ENCODE results near the gene OR52L1. TPM values are rescaled to one million over a fixed set of nuclear protein-coding genes. Genes with fewer than 3 reads are reported as not detected.

The OR52L1 gene
- total and polyA plus RNA-seq, 9 of the 15 experiments (the other 6 are each of a cell fraction or from before 2014, with no cell fraction given): not detected

- no peak for TF ChIP-seq EP300 (IDR thresholded peaks at IDR 0.05; ENCODE audit: low read length)
- TF ChIP-seq CTCF (IDR thresholded peaks at IDR 0.05 in 2 of 3, conservative IDR thresholded peaks at IDR 0.05 in 1 of 3; ENCODE audit: insufficient read depth in 2 of 3, low read depth in 1 of 3, low read length in 3 of 3): 0 out of 6 replicates have a peak, but pooled peaks of 1 of the 3 experiments have one; percentile 9
- H3K9ac ChIP-seq (ENCODE audit: insufficient read depth in 1 of 2, low read depth in 2 of 2, low read length in 2 of 2): no peak overlapping the region
- in situ Hi-C loops (cut with MboI): no loop called here
- ChIA-PET POLR2A (no interaction called here), CTCF (ENCODE audit: low intra/inter-chr PET ratio) (no interaction called here)
- no TSS peak for BruUV-seq (replicated peaks)
- no peak overlapping the region for H3K27ac ChIP-seq (ENCODE audit: extremely low read depth, low read depth, low read length)
- no peak for DNase-seq (ENCODE audit: extremely low read depth in 1 of 4, low spot score in 3 of 4)
- H4K20me1 ChIP-seq (replicated peaks; ENCODE audit: control insufficient read depth, insufficient read depth, low read length): no peaks in the 10 kb centered on the region
- no peak for FAIRE-seq
- 0% methylated on average over 1 of the region's 1 CpG for WGBS (ENCODE audit: insufficient coverage, low coverage, missing lambda C conversion rate)
- H3K79me2 ChIP-seq (ENCODE audit: control insufficient read depth, insufficient read depth, low read length): no peaks in the 10 kb centered on the region
- no peak overlapping the region for H2AFZ ChIP-seq (ENCODE audit: low read depth, low read length)
- ATAC-seq: no peak
- H3K4me1 ChIP-seq (replicated peaks in 1 of 2; ENCODE audit: control insufficient read depth in 2 of 2, insufficient read depth in 2 of 2, low read length in 2 of 2): no peaks in the 10 kb centered on the region
- H3K4me2 ChIP-seq (ENCODE audit: insufficient read depth, low read length): no peak overlapping the region
- H3K36me3 ChIP-seq (ENCODE audit: control insufficient read depth, insufficient read depth, low read length): no peaks in the 10 kb centered on the region
- intact Hi-C loops (cut with micrococcal nuclease): no loop called here
- H3K9me3 ChIP-seq (replicated peaks; ENCODE audit: control insufficient read depth, insufficient read depth, low read depth, low read length): no peaks in the 10 kb centered on the region
- peaks cover 0 to 7% of the 10 kb centered on the region in 2 experiments; a peak in 1 of 5 replicates for H3K27me3 ChIP-seq (ENCODE audit: control insufficient read depth in 2 of 2, insufficient read depth in 2 of 2, low read length in 2 of 2)
- no peak overlapping the region for H3K4me3 ChIP-seq
- H3K9me1 ChIP-seq (ENCODE audit: control insufficient read depth, insufficient read depth, low read length): no peaks in the 10 kb centered on the region
Measured at GRCh38 chr11:5983443-5983842, 3.3 kb downstream of the OR52L1 start.

GRCh38 chr11:5973530-5973929 lies 13.3 kb downstream of the OR52L1 start:
- H3K4me1 ChIP-seq (replicated peaks in 1 of 2; ENCODE audit: control insufficient read depth in 2 of 2, insufficient read depth in 2 of 2, low read length in 2 of 2): no peaks in the 10 kb centered on the region
- 0% methylated on average over 1 of the region's 1 CpG for WGBS (ENCODE audit: insufficient coverage, low coverage, missing lambda C conversion rate)
- no peak for TF ChIP-seq ZNF263 (CRISPR knock-in tag; IDR thresholded peaks at IDR 0.05; ENCODE audit: borderline replicate concordance)
- no peak for TF ChIP-seq BRF2 (IDR thresholded peaks at IDR 0.05; ENCODE audit: borderline replicate concordance, insufficient read depth, insufficient read length)
- TF ChIP-seq ZSCAN29 (IDR thresholded peaks at IDR 0.05): no peak
- no peak for TF ChIP-seq ARID1B (IDR thresholded peaks at IDR 0.05)
- TF ChIP-seq KDM2B (CRISPR knock-in tag; IDR thresholded peaks at IDR 0.05): no peak
- TF ChIP-seq STAT5A (IDR thresholded peaks at IDR 0.05; ENCODE audit: borderline replicate concordance, low read length): no peak
- no peak for TF ChIP-seq EGR1 (conservative IDR thresholded peaks at IDR 0.05)
- H2AFZ ChIP-seq (ENCODE audit: low read depth, low read length): no peak overlapping the region
- CTCF ChIA-PET (ENCODE audit: low intra/inter-chr PET ratio): no interaction called here
- no peak for FAIRE-seq
- H3K36me3 ChIP-seq (ENCODE audit: control insufficient read depth, insufficient read depth, low read length): no peaks in the 10 kb centered on the region
- H3K27ac ChIP-seq (ENCODE audit: extremely low read depth, low read depth, low read length): no peak overlapping the region
- in situ Hi-C loops (cut with MboI) (no loop called here), intact Hi-C loops (cut with micrococcal nuclease) (no loop called here)
- H3K9me3 ChIP-seq (replicated peaks; ENCODE audit: control insufficient read depth, insufficient read depth, low read depth, low read length): no peaks in the 10 kb centered on the region
- H3K9ac ChIP-seq (ENCODE audit: insufficient read depth in 1 of 2, low read depth in 2 of 2, low read length in 2 of 2): no peak overlapping the region
- no peak overlapping the region for H3K4me3 ChIP-seq
- POLR2A ChIA-PET: no interaction called here
- no peak overlapping the region for H3K4me2 ChIP-seq (ENCODE audit: insufficient read depth, low read length)
- ATAC-seq: no peak
- no peaks in the 10 kb centered on the region for H4K20me1 ChIP-seq (replicated peaks; ENCODE audit: control insufficient read depth, insufficient read depth, low read length)
- DNase-seq (ENCODE audit: extremely low read depth in 1 of 4, low spot score in 3 of 4): no peak
- BruUV-seq (replicated peaks): no TSS peak
- no peaks in the 10 kb centered on the region for H3K79me2 ChIP-seq (ENCODE audit: control insufficient read depth, insufficient read depth, low read length)
- H3K27me3 ChIP-seq (ENCODE audit: control insufficient read depth in 2 of 2, insufficient read depth in 2 of 2, low read length in 2 of 2): peaks cover 0 to 7% of the 10 kb centered on the region in 2 experiments; a peak in 2 of 5 replicates
- no peaks in the 10 kb centered on the region for H3K9me1 ChIP-seq (ENCODE audit: control insufficient read depth, insufficient read depth, low read length)

All from K562 (cell line).